Body of pancreas (tissue), 4 donors: Measurements from ENCODE around the gene GRIN2D. TPM values are rescaled to one million over a fixed set of nuclear protein-coding genes. Genes with fewer than 3 reads are reported as not detected.
"Not testable (repeated sequence)": the region's sequence is repeated elsewhere in the genome, so short reads cannot be mapped to it uniquely, and the experiment has no call there.

Experiments
- ATAC-seq: fragments of 150-250 bp; one replicate; pipeline ENCODE4 v1.9.1; 2016
- DNase-seq, 4 donors: peaks; one replicate each; pipeline ENCODE4 v3.0.0-alpha.2; 2019
- H3K27ac ChIP-seq, 4 donors: fragments of 200-600 bp; sonication (generic); 1 replicate in 3 of 4; 2 replicates in 1 of 4; pipeline versions ENCODE4 v1.5.1 to v1.6.1; 2016 to 2019; ENCODE audit warnings: mild to moderate bottlenecking in 1 of 4, mixed read lengths in 1 of 4, moderate library complexity in 1 of 4
- H3K27me3 ChIP-seq, 2 donors: fragments of 200-600 bp; sonication (generic); one replicate each; pipeline ENCODE4 v1.6.0; 2016; ENCODE audit warnings: mild to moderate bottlenecking in 1 of 2
- H3K36me3 ChIP-seq, 2 donors: fragments of 200-600 bp; sonication (generic); replicated peaks in 1 of 2; 2 replicates each; pipeline ENCODE4 v1.5.1; 2016; ENCODE audit warnings: low read depth in 2 of 2; ENCODE audit not compliant: insufficient read depth in 1 of 2
- H3K4me1 ChIP-seq: fragments of 200-600 bp; sonication (generic); one replicate; pipeline ENCODE4 v1.6.0; 2016
- H3K4me3 ChIP-seq, 2 donors: fragments of 200-600 bp; sonication (generic); 1 replicate in 1 of 2; 2 replicates in 1 of 2; pipeline ENCODE4 v1.5.1; 2016 to 2019
- H3K9me3 ChIP-seq, 3 donors: fragments of 200-600 bp; sonication (generic); 1 replicate in 2 of 3; 2 replicates in 1 of 3; pipeline ENCODE4 v1.5.1; 2016
- CTCF ChIP-seq, 7 experiments: fragments of 450-650 bp in 4 of 7; fragments of 200-600 bp in 3 of 7; sonication (generic) in 3 of 7; IDR thresholded peaks; one replicate each; pipeline ENCODE4 v1.5.1; 2016 to 2019; ENCODE audit warnings: antibody characterized with exemption in 7 of 7
- POLR2A ChIP-seq, 3 donors: fragments of 450-650 bp; IDR thresholded peaks; one replicate each; pipeline ENCODE4 v1.6.1; 2016; ENCODE audit warnings: antibody characterized with exemption in 3 of 3, mild to moderate bottlenecking in 2 of 3
- WGBS, 2 donors: methylation state at CpG; one replicate each; pipeline ENCODE4 v1.1.5; 2017; 5-methylcytosine and 5-hydroxymethylcytosine counted together
- intact Hi-C: fragments of 100-400 bp; cut with DNase I; formaldehyde crosslinking; loops from one replicate; pipeline ENCODE4 v1.15.1; 2023
- total RNA-seq, 2 donors: library from RNA; depleted of rRNA; stranded (reverse); fragments of >200 nt; gene quantifications; one replicate each; pipeline ENCODE4 v1.1.0, GENCODE V29; 2016

GRIN2D gene
- total RNA-seq, 2 donors from 2014 or later, result 0.26 to 2.0 TPM

- H3K9me3 ChIP-seq, result no peaks in the 10 kb centered on the region
- peak within 1 kb of the TSS; percentile 89 to 90 for H3K4me3 ChIP-seq
- DNase-seq (peak; percentile 72 to 80 (median 78)), ATAC-seq (peak; percentile 90)
- peaks cover 30% of the 10 kb centered on the region for H3K4me1 ChIP-seq
- 0 to 5% methylated on average over 22 to 42 of the region's 42 CpGs for WGBS, 2 donors
- intact Hi-C loops, result no loop called here
- peaks cover 2 to 6% of the 10 kb centered on the region in 2 donors for H3K36me3 ChIP-seq
- H3K27ac ChIP-seq, result peak within 1 kb of the TSS; percentile 70 to 89 (median 87)
- H3K27me3 ChIP-seq, result peaks cover 0 to 30% of the 10 kb centered on the region in 2 donors
- peak in 2 of 3 donors; percentile 46 to 68 for TF ChIP-seq POLR2A (IDR thresholded peaks at IDR 0.05)
- peak; percentile 75 to 89 (median 85) for TF ChIP-seq CTCF (IDR thresholded peaks at IDR 0.05)
Observed at GRCh38 chr19:48391100-48392005, 2.1 kb upstream of the GRIN2D start, which contains the start of gene KDELR1. TSS of gene KDELR1 (minus strand) at chr19:48391551. CDS start at chr19:48391358, 193 bp downstream.

GRCh38 chr19:48392006-48392344 lies 1.5 kb upstream of the GRIN2D start:
- H3K4me3 ChIP-seq, H3K36me3 ChIP-seq, H3K27ac ChIP-seq, intact Hi-C loops, DNase-seq, ATAC-seq, H3K9me3 ChIP-seq: not testable (repeated sequence)
- Histone ChIP-seq H3K27me3 (peaks cover 0 to 36% of the 10 kb centered on the region in 2 donors), H3K4me1 (peaks cover 30% of the 10 kb centered on the region)
- 36 to 67% methylated on average over 1 of the region's 1 CpG for WGBS, 2 donors

GRCh38 chr19:48392860-48393558 lies 459 bp upstream of the GRIN2D start:
- Histone ChIP-seq H3K27me3 (peaks cover 0 to 40% of the 10 kb centered on the region in 2 donors), H3K4me1 (peaks cover 32% of the 10 kb centered on the region), H3K4me3 (no peak overlapping the region), H3K36me3 (peaks cover 0 to 2% of the 10 kb centered on the region in 2 donors), H3K27ac (no peak overlapping the region), H3K9me3 (no peaks in the 10 kb centered on the region)
- intact Hi-C loops, result no loop called here
- no peak for ATAC-seq
- DNase-seq, result no peak
- TF ChIP-seq CTCF (IDR thresholded peaks at IDR 0.05) (no peak), POLR2A (IDR thresholded peaks at IDR 0.05) (no peak)
- 78 to 86% methylated on average over 10 to 15 of the region's 15 CpGs for WGBS, 2 donors

GRCh38 chr19:48394331-48395169 lies 1.1 kb downstream of the GRIN2D start:
- 3 to 6% methylated on average over 29 to 35 of the region's 38 CpGs for WGBS, 2 donors
- Histone ChIP-seq H3K4me1 (peaks cover 29% of the 10 kb centered on the region), H3K36me3 (no peaks in the 10 kb centered on the region), H3K9me3 (no peaks in the 10 kb centered on the region), H3K27ac (no peak overlapping the region), H3K27me3 (peaks cover 0 to 42% of the 10 kb centered on the region in 2 donors), H3K4me3 (no peak overlapping the region)
- DNase-seq (no peak), ATAC-seq (no peak)
- no peak for TF ChIP-seq POLR2A (IDR thresholded peaks at IDR 0.05)
- TF ChIP-seq CTCF (IDR thresholded peaks at IDR 0.05), result no peak
- intact Hi-C loops, result no loop called here

- Histone ChIP-seq H3K4me1 (peaks cover 26% of the 10 kb centered on the region), H3K4me3 (no peak overlapping the region), H3K9me3 (no peaks in the 10 kb centered on the region), H3K27ac (no peak overlapping the region), H3K36me3 (no peaks in the 10 kb centered on the region), H3K27me3 (peaks cover 0 to 42% of the 10 kb centered on the region in 2 donors)
- intact Hi-C loops, result no loop called here
- TF ChIP-seq POLR2A (IDR thresholded peaks at IDR 0.05), result no peak
- TF ChIP-seq CTCF (IDR thresholded peaks at IDR 0.05), result no peak
- WGBS, 2 donors, result 8 to 14% methylated on average over 6 of the region's 6 CpGs
- no peak for DNase-seq
- no peak for ATAC-seq
Observed at GRCh38 chr19:48395170-48395455, 1.6 kb downstream of the GRIN2D start.
